Measurements from ENCODE around the gene NSUN2. TPM values are rescaled to one million over a fixed set of nuclear protein-coding genes. Genes with fewer than 3 reads are reported as not detected.

NSUN2 gene
- polyA plus RNA-seq, 1 donor from 2014 or later = 47.5 TPM

DNA sequence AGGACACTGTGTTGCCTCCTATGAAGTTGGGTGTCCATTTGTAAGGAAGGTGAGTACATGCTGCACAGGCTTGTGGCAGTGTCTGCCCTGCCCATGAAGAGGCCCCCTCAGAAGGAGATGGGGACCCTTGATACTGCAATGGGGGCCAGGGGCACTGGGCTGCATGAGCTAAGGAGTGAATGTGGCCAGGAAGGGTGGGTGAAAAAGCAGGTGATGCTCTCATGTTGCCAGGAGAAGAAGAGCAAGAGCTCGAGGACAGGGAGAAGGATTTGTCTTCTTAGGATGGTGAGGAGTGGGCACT is 76.1 kb downstream of the NSUN2 start:
- Histone ChIP-seq H3K9me3 (ENCODE audit: low read length) (no peaks in the 10 kb centered on the region), H3K27ac (ENCODE audit: low read length) (no peak overlapping the region), H3K27me3 (ENCODE audit: insufficient read depth, low read depth, low read length) (no peaks in the 10 kb centered on the region), H4K20me1 (ENCODE audit: insufficient read depth) (no peaks in the 10 kb centered on the region), H3K79me2 (replicated peaks; ENCODE audit: insufficient read depth, low read length) (no peaks in the 10 kb centered on the region), H3K4me3 (ENCODE audit: low read length) (no peak overlapping the region), H3K4me2 (ENCODE audit: low read length) (no peak overlapping the region), H3K9ac (ENCODE audit: low read length) (no peak overlapping the region), H2AFZ (ENCODE audit: low read depth, low read length) (no peak overlapping the region), H3K9me2 (ENCODE audit: insufficient read depth, low read length) (no peaks in the 10 kb centered on the region), H3K36me3 (ENCODE audit: insufficient read depth, low read length) (no peaks in the 10 kb centered on the region), H3F3A (ENCODE audit: insufficient read depth, low read length, poor library complexity, severe bottlenecking) (no peaks in the 10 kb centered on the region)
- TF ChIP-seq EZH2 (IDR thresholded peaks at IDR 0.05; ENCODE audit: borderline replicate concordance, insufficient read depth, low read length, poor library complexity, severe bottlenecking) (no peak), CTCF (IDR thresholded peaks at IDR 0.05; ENCODE audit: poor library complexity, severe bottlenecking) (no peak), TAF1 (IDR thresholded peaks at IDR 0.05; ENCODE audit: low read depth) (no peak), REST (IDR thresholded peaks at IDR 0.05; ENCODE audit: borderline replicate concordance) (no peak), POLR2AphosphoS5 (IDR thresholded peaks at IDR 0.05) (no peak), EP300 (conservative IDR thresholded peaks at IDR 0.05; ENCODE audit: poor library complexity, severe bottlenecking) (no peak), SMC3 (conservative IDR thresholded peaks at IDR 0.05; ENCODE audit: poor library complexity) (no peak), MXI1 (conservative IDR thresholded peaks at IDR 0.05; ENCODE audit: poor library complexity, severe bottlenecking) (no peak), RAD21 (conservative IDR thresholded peaks at IDR 0.05) (no peak)

DNA sequence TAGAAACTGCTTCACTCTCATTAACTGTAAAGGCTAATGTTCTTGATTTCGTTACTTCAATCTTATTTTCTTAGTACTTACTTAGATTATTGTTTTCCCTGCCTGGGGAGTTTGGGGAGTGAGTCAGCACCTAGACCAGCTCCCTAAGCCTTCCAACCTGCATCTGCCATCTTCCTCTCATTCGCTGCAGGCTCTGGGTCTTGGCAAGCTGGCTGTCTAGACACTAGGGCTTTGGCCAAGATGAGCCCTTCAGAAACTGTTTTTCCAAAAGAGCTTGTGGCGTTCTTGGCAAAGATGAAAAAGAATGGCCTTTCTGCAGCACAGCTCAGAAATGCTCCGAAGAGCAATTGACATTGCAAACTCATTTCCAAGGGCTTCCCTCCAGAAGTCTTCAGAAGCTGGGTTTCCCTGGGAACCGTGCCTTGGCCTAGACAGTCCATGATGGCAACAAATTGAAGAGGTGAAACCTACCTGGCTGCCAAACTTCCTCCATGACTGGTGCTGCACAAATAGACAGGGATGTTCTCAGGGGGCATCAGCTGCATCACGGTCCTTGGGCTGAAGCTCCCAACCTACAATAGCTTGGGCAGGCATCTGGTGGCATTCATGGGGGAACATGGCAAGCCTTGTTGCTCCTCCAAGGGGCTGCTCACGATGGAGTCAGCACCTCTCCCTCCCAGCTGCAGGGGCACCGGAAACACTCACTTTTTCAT is 76.6 kb downstream of the NSUN2 start:
- H3K9me2 ChIP-seq (ENCODE audit: insufficient read depth, low read length) = no peaks in the 10 kb centered on the region
- no peak overlapping the region for H3K27ac ChIP-seq (ENCODE audit: low read length)
- H3K27me3 ChIP-seq (ENCODE audit: insufficient read depth, low read depth, low read length) = no peaks in the 10 kb centered on the region

More for the DNA sequence above, 76.6 kb downstream of the NSUN2 start:
- Histone ChIP-seq H3K79me2 (replicated peaks; ENCODE audit: insufficient read depth, low read length) (no peaks in the 10 kb centered on the region), H4K20me1 (ENCODE audit: insufficient read depth) (no peaks in the 10 kb centered on the region), H3K4me2 (ENCODE audit: low read length) (no peak overlapping the region), H3K9ac (ENCODE audit: low read length) (no peak overlapping the region), H3K4me3 (ENCODE audit: low read length) (no peak overlapping the region), H2AFZ (ENCODE audit: low read depth, low read length) (no peak overlapping the region), H3K36me3 (ENCODE audit: insufficient read depth, low read length) (no peaks in the 10 kb centered on the region), H3F3A (ENCODE audit: insufficient read depth, low read length, poor library complexity, severe bottlenecking) (no peaks in the 10 kb centered on the region), H3K9me3 (ENCODE audit: low read length) (no peaks in the 10 kb centered on the region)
- TF ChIP-seq TAF1 (IDR thresholded peaks at IDR 0.05; ENCODE audit: low read depth) (no peak), EP300 (conservative IDR thresholded peaks at IDR 0.05; ENCODE audit: poor library complexity, severe bottlenecking) (no peak), RAD21 (conservative IDR thresholded peaks at IDR 0.05) (no peak), EZH2 (IDR thresholded peaks at IDR 0.05; ENCODE audit: borderline replicate concordance, insufficient read depth, low read length, poor library complexity, severe bottlenecking) (no peak), SMC3 (conservative IDR thresholded peaks at IDR 0.05; ENCODE audit: poor library complexity) (no peak), MXI1 (conservative IDR thresholded peaks at IDR 0.05; ENCODE audit: poor library complexity, severe bottlenecking) (no peak), REST (IDR thresholded peaks at IDR 0.05; ENCODE audit: borderline replicate concordance) (no peak), POLR2AphosphoS5 (IDR thresholded peaks at IDR 0.05) (no peak), CTCF (IDR thresholded peaks at IDR 0.05; ENCODE audit: poor library complexity, severe bottlenecking) (no peak)

Measured in neural cell (in vitro differentiated cells).